Urinary bladder (tissue), 4 donors: ENCODE measurements around the gene ZNF148. TPM values are rescaled to one million over a fixed set of nuclear protein-coding genes. Genes with fewer than 3 reads are reported as not detected.

Experiments
- DNase-seq: peaks from one replicate; pipeline ENCODE4 v3.0.0-alpha.2; 2015; ENCODE audit errors: extremely low spot score
- H3K27ac ChIP-seq: one replicate; pipeline ENCODE4 v1.5.1; 2013; ENCODE audit warnings: low read depth, mild to moderate bottlenecking, moderate library complexity
- H3K36me3 ChIP-seq: one replicate; pipeline ENCODE4 v1.6.1; 2013; ENCODE audit warnings: mild to moderate bottlenecking, moderate library complexity; ENCODE audit not compliant: insufficient read depth
- H3K4me1 ChIP-seq: one replicate; pipeline ENCODE4 v1.6.1; 2013; ENCODE audit warnings: mild to moderate bottlenecking, moderate library complexity; ENCODE audit not compliant: insufficient read depth
- H3K4me3 ChIP-seq: one replicate; pipeline ENCODE4 v1.5.1; 2013; ENCODE audit warnings: low read depth, low read length
- WGBS: extraction: QIAGEN DNeasy Blood & Tissue Kit; methylation state at CpG from one replicate; pipeline ENCODE4 v1.1.7; 2013; 5-methylcytosine and 5-hydroxymethylcytosine counted together
- polyA plus RNA-seq: library from polyadenylated mRNA; stranded (reverse); fragments of 200-250 nt; gene quantifications from one replicate; pipeline ENCODE4 v1.2.3, GENCODE V29; 2013
- total RNA-seq: library from RNA; depleted of rRNA; stranded (reverse); fragments of >200 nt; gene quantifications from one replicate; pipeline ENCODE4 v1.2.3, GENCODE V29; 2014
- donor health status: healthy with polysubstance abuse.
- donor health status: healthy.

The ZNF148 gene
- total and polyA plus RNA-seq, 2 donors: 12.1 to 62.7 TPM

DNA sequence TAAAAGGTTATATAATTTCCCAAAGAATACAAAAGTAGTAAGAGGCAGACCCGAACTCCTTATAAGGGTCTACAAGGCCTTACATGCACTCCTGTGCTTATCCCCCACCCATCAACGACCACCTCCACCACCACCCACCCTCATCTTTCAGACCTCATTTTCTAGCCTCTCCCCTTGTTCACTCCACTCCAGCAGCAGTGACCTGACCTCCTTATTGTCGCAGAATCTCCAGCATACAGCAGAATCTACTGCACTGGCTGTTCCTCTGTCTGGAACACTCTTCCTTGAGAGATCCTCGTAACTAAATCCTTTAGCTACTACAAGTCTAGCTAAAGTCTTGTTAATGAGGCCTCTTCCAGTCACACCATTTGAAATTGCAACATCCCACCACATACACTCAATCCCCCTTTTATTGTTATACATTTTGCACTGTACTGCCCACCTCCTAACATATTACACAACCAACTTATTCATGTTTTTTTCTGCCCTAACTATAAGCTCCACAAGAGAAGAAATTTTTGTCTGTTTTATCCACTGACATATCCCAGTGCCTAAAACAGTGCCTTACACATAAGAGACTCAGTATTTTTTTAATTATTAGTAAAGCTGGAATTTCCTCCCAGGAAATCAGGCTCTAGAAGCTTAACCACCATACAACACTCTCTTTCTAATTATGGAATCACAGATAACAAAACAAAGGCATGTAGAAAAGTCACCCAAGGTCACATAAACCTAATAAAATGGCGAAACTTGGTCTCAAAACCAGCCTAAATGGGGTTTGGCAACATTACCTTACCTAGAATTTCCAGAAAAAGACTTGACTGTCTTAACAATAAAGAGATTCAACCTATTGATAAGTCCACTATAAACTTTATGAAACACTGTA lies 40.2 kb downstream of the ZNF148 start:
- DNase-seq: no peak
- WGBS: 80% methylated on average over 5 of the region's 5 CpGs
- Histone ChIP-seq H3K4me1 (no peaks in the 10 kb centered on the region), H3K27ac (no peak overlapping the region), H3K4me3 (no peak overlapping the region), H3K36me3 (no peaks in the 10 kb centered on the region)

GRCh38 chr3:125332504-125332903 lies 42.6 kb downstream of the ZNF148 start:
- DNase-seq: no peak
- Histone ChIP-seq H3K36me3 (no peaks in the 10 kb centered on the region), H3K27ac (no peak overlapping the region), H3K4me3 (no peak overlapping the region), H3K4me1 (no peaks in the 10 kb centered on the region)
- WGBS: 50% methylated on average over 2 of the region's 2 CpGs

- no peak overlapping the region for H3K27ac ChIP-seq
Measured at GRCh38 chr3:125331243-125331642, 43.9 kb downstream of the ZNF148 start.

DNA sequence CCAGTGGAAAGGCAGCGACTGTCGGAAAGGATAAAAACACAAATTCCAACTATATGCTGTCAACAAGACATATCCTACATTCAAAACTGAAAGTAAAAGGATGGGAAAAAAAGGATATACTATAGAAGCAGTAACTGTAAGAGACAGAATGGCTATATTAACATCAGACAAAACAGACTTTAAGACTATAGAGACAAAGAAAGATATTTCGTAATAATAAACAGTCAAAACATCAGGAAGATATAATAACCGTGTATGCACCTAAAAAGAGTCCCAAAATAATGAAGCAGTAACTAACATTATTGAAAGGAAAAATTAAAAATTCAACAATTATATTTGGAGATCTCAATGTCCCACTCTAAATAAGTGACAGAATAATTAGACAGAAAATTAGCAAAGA lies 48.2 kb downstream of the ZNF148 start:
- no peak overlapping the region for H3K4me3 ChIP-seq
- DNase-seq: no peak
- H3K27ac ChIP-seq: no peak overlapping the region
- no peaks in the 10 kb centered on the region for H3K4me1 ChIP-seq
- 73% methylated on average over 4 of the region's 4 CpGs for WGBS
- H3K36me3 ChIP-seq: no peaks in the 10 kb centered on the region

More at GRCh38 chr3:125331243-125331642, 43.9 kb downstream of the ZNF148 start:
- H3K4me1 ChIP-seq: no peaks in the 10 kb centered on the region
- DNase-seq: no peak
- no peaks in the 10 kb centered on the region for H3K36me3 ChIP-seq
- H3K4me3 ChIP-seq: no peak overlapping the region

- Histone ChIP-seq H3K36me3 (no peaks in the 10 kb centered on the region), H3K4me3 (no peak overlapping the region), H3K4me1 (no peaks in the 10 kb centered on the region), H3K27ac (no peak overlapping the region)
- no peak for DNase-seq
Measured at GRCh38 chr3:125325746-125326145, 49.4 kb downstream of the ZNF148 start.

DNA sequence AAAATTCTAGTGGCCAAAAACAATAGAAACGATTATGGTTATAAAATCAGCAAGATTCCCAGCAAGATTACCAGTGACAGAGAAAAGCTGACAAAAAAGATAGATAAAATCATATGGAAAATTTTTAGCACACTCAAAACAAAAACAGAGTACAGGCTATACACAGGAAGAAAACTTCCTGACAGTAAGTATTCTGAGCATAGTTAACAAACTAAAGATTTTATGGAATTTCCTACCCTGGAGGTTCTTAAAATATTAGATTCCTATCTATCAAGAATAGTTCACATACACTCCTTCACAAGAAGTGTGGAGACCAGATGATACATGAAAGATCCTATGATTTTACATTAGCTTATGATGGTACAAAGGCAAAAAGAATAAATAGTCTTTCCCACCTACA lies 50.8 kb downstream of the ZNF148 start:
- H3K36me3 ChIP-seq: no peaks in the 10 kb centered on the region
- no peaks in the 10 kb centered on the region for H3K4me1 ChIP-seq
- DNase-seq: no peak
- 24% methylated on average over 1 of the region's 1 CpG for WGBS
- no peak overlapping the region for H3K27ac ChIP-seq
- no peak overlapping the region for H3K4me3 ChIP-seq

- Histone ChIP-seq H3K36me3 (no peaks in the 10 kb centered on the region), H3K27ac (no peak overlapping the region), H3K4me1 (no peaks in the 10 kb centered on the region), H3K4me3 (no peak overlapping the region)
- 87% methylated on average over 2 of the region's 2 CpGs for WGBS
- DNase-seq: no peak
Measured at GRCh38 chr3:125322917-125323316, 52.2 kb downstream of the ZNF148 start.

DNA sequence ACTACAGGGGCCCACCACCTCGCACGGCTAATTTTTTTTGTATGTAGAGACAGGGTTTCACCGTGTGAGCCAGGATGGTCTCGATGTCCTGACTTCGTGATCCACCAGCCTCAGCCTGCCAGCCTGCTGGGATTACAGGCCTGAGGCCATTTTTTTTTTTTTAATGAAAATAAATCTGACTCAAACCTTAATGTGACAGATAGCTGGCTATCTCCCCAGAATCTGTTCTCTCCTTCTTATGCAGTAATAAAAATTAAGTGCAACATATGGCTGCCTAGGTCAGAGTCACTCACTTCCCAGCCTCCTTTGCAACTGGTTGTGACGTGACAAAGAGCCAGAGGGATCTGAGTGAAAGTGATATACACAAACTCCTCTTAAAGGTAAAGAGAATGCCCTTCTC lies 53.0 kb downstream of the ZNF148 start:
- no peaks in the 10 kb centered on the region for H3K4me1 ChIP-seq
- 47% methylated on average over 6 of the region's 6 CpGs for WGBS
- H3K27ac ChIP-seq: no peak overlapping the region
- H3K4me3 ChIP-seq: no peak overlapping the region
- DNase-seq: no peak
- no peaks in the 10 kb centered on the region for H3K36me3 ChIP-seq

DNA sequence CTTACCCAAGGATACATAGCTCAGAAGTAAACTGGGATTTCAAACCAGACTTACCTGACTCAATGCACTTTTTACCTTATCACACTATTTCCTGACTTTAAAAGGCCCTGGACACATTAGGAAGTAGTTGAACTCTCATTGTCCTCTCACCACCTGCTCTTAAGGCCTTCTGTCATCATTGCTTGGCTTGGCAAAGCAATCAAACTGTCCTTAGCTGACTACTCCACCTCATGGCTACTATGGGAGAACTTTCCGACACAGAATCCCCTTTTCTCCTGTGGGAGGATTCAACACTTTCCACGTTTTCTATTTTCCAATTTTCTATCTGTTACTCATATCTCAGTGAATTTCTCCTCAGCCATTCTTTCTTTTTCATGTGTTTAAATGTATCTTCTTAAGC lies 55.4 kb downstream of the ZNF148 start:
- Histone ChIP-seq H3K27ac (no peak overlapping the region), H3K36me3 (no peaks in the 10 kb centered on the region), H3K4me1 (no peaks in the 10 kb centered on the region), H3K4me3 (no peak overlapping the region)
- no peak for DNase-seq
- 93% methylated on average over 2 of the region's 2 CpGs for WGBS

DNA sequence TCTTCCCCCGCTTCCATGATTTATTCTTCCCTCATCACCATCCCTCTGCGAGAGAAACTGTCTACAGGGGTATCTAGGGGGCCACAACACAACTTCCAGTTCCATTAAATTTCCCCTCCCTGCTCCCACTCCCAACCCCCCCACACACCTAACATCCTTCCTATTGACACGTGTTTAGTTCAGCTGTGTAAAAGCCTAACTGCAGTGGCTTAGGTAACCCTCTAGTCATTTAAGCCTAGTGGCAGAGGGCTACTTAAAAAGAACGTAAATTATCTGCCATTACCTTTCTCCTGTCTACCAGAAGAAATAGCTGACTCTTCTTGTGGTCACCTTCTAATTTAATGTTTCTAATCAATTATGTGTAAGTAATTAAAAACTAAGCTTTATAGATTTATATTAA lies 56.3 kb downstream of the ZNF148 start:
- WGBS: 89% methylated on average over 4 of the region's 4 CpGs
- Histone ChIP-seq H3K4me3 (no peak overlapping the region), H3K27ac (no peak overlapping the region), H3K4me1 (no peaks in the 10 kb centered on the region), H3K36me3 (no peaks in the 10 kb centered on the region)
- DNase-seq: no peak

DNA sequence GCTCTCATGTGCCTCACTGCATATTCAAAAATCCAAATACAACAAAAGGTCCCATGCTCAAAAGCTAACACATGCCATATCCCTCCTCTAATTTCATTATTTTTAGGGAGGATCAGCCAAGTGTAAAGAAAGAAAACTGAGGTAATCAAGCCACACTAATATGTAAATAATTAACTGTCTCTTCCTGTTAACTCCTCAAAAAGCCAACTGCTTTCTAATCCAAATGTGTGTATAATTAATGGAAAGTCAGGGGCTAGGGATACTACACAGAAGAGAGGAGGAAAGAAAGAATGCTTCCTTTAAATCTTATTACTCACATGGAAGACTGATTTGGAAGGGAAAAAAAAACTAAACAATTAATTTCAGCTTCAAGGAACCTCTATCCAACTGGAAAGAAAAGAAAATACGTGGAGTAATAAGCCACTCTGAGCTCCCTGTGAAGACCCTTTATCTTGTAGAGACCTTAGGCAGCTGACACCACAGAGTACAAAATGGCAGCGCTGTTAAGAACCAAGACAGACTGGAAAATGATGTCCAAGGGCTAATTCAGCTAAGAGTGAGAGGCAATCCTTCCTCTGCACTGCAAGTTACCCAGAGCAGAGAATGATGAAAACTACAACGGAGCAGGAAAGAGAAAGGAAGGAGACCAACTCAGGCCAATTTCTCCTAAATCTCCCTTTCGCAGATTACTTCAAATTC lies 56.8 kb downstream of the ZNF148 start:
- 86% methylated on average over 4 of the region's 4 CpGs for WGBS
- H3K27ac ChIP-seq: no peak overlapping the region
- no peaks in the 10 kb centered on the region for H3K36me3 ChIP-seq
- no peak overlapping the region for H3K4me3 ChIP-seq
- no peaks in the 10 kb centered on the region for H3K4me1 ChIP-seq
- no peak for DNase-seq

DNA sequence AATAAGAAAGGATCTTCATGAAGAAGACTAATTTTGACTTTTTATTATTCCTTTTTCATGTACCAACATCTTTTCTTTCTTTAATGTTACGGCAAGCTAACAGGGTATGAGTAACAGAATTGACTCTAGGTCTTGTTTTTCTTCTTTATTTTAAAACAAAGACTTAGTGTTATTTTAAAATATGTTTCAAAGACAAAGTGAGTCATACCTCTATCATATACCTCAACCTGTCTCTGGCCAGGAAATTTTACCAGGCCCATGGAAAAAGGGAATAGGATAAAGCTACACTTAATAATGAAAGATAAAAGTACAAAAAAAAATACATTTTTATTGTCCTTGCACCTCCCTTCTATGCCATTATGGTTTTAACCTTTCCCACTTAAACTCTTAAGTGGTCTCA lies 57.4 kb downstream of the ZNF148 start:
- no peak overlapping the region for H3K27ac ChIP-seq
- DNase-seq: no peak
- H3K36me3 ChIP-seq: no peaks in the 10 kb centered on the region
- no peaks in the 10 kb centered on the region for H3K4me1 ChIP-seq
- no peak overlapping the region for H3K4me3 ChIP-seq
- WGBS: 91% methylated on average over 1 of the region's 1 CpG

GRCh38 chr3:125316949-125317348 lies 58.2 kb downstream of the ZNF148 start:
- H3K4me1 ChIP-seq: no peaks in the 10 kb centered on the region
- no peak overlapping the region for H3K27ac ChIP-seq
- DNase-seq: no peak

GRCh38 chr3:125316246-125316645 lies 58.9 kb downstream of the ZNF148 start:
- Histone ChIP-seq H3K36me3 (no peaks in the 10 kb centered on the region), H3K27ac (no peak overlapping the region), H3K4me1 (no peaks in the 10 kb centered on the region), H3K4me3 (no peak overlapping the region)
- 97% methylated on average over 1 of the region's 1 CpG for WGBS
- no peak for DNase-seq

More at GRCh38 chr3:125316949-125317348, 58.2 kb downstream of the ZNF148 start:
- no peaks in the 10 kb centered on the region for H3K36me3 ChIP-seq
- H3K4me3 ChIP-seq: no peak overlapping the region
